OCI-LY7 (cell line): ENCODE data around the gene ABCC12. TPM values are rescaled to one million over a fixed set of nuclear protein-coding genes. Genes with fewer than 3 reads are reported as not detected.
A peak's percentile ranks its signal among the peaks of the same experiment; 100 is the strongest.

ENCODE experiments used
- BruUV-seq: library from RNA; stranded (reverse); fragments of 400-500 nt; replicated peaks from 2 replicates; lab custom pipeline; 2021; lab: Mats Ljungman, UMichigan
- CTCF ChIA-PET: fragments of 300-600 bp; sonication (Branson Sonifier 250); formaldehyde crosslinking; loops from one replicate; lab custom pipeline; 2022; ENCODE audit warnings: antibody characterized with exemption; ENCODE audit not compliant: unreplicated experiment; lab: Charles Lee
- POLR2A ChIA-PET: fragments of 300-600 bp; sonication (Branson Sonifier 250); formaldehyde crosslinking; loops from one replicate; lab custom pipeline; 2022; ENCODE audit warnings: antibody characterized with exemption; lab: Charles Lee
- DNase-seq: peaks from one replicate; pipeline ENCODE4 v3.0.0-alpha.2; 2015; ENCODE audit warnings: low spot score
- H2AFZ ChIP-seq: fragments of 200-600 bp; sonication (generic), shearing (Covaris generic); 2 replicates; pipeline ENCODE4 v1.6.1; 2014; ENCODE audit warnings: mild to moderate bottlenecking, antibody characterized with exemption, low read length, moderate library complexity
- H3K27ac ChIP-seq: fragments of 200-600 bp; sonication (generic); 2 replicates; pipeline ENCODE4 v1.5.1; 2014; ENCODE audit warnings: mixed run types, low read depth, mild to moderate bottlenecking, moderate library complexity, low read length, inconsistent platforms; ENCODE audit not compliant: poor library complexity, severe bottlenecking
- H3K36me3 ChIP-seq: fragments of 200-600 bp; sonication (generic); 2 replicates; pipeline ENCODE4 v1.6.1; 2014; ENCODE audit warnings: mild to moderate bottlenecking, antibody characterized with exemption, low read length, moderate library complexity, mixed read lengths; ENCODE audit not compliant: insufficient read depth
- H3K4me1 ChIP-seq: fragments of 200-600 bp; sonication (generic); 2 replicates; pipeline ENCODE4 v1.5.1; 2014; ENCODE audit warnings: mild to moderate bottlenecking, low read length; ENCODE audit not compliant: insufficient read depth, poor library complexity, severe bottlenecking
- H3K4me2 ChIP-seq: fragments of 200-600 bp; sonication (generic); 2 replicates; pipeline ENCODE4 v1.6.1; 2014; ENCODE audit warnings: mild to moderate bottlenecking, low read length
- H3K4me3 ChIP-seq: fragments of 200-600 bp; sonication (generic); 2 replicates; pipeline ENCODE4 v1.5.1; 2014; ENCODE audit warnings: mild to moderate bottlenecking, low read depth, low read length; ENCODE audit not compliant: poor library complexity, severe bottlenecking
- H3K79me2 ChIP-seq: fragments of 200-600 bp; sonication (generic); 2 replicates; pipeline ENCODE4 v1.6.1; 2016; ENCODE audit warnings: low read depth, mild to moderate bottlenecking, low read length, moderate library complexity, mixed read lengths; ENCODE audit not compliant: insufficient read depth
- H3K9me2 ChIP-seq: fragments of 200-600 bp; sonication (generic); 2 replicates; pipeline ENCODE4 v1.6.1; 2016; ENCODE audit warnings: mild to moderate bottlenecking, low read length, mixed read lengths; ENCODE audit not compliant: insufficient read depth
- H3K9me3 ChIP-seq: fragments of 200-600 bp; sonication (generic); 2 replicates; pipeline ENCODE4 v1.6.1; 2014; ENCODE audit warnings: mild to moderate bottlenecking, mixed run types, low read length, mixed read lengths
- H4K20me1 ChIP-seq: fragments of 200-600 bp; sonication (generic); 2 replicates; pipeline ENCODE4 v1.6.1; 2014; ENCODE audit warnings: mild to moderate bottlenecking, antibody characterized with exemption, low read length, moderate library complexity, mixed read lengths; ENCODE audit not compliant: insufficient read depth
- EZH2phosphoT487 ChIP-seq: fragments of 200-600 bp; sonication (generic); IDR thresholded peaks from 2 replicates; pipeline ENCODE4 v1.6.1; 2018; ENCODE audit warnings: low read depth, borderline replicate concordance, mild to moderate bottlenecking, mixed run types, antibody characterized with exemption, low read length, moderate library complexity, mixed read lengths
- intact Hi-C: fragments of 100-400 bp; cut with micrococcal nuclease; formaldehyde crosslinking; loops from one replicate; pipeline ENCODE4 v1.10.0; 2022; ENCODE audit not compliant: unreplicated experiment
- total RNA-seq, 2 experiments: library from RNA; depleted of rRNA in 1 of 2; stranded (reverse); fragments of >200 nt in 1 of 2; shearing (Covaris generic) in 1 of 2; gene quantifications; 2 replicates each; pipeline ENCODE4 v1.2.3, GENCODE V29; 2014 to 2022
- TF ChIP-seq, protein P1 (sequence below): fragments of 200-600 bp; sonication (generic); conservative IDR thresholded peaks from 2 replicates; pipeline ENCODE4 v1.5.1; 2014; ENCODE audit warnings: mild to moderate bottlenecking, antibody characterized with exemption, low read length, moderate library complexity, mixed read lengths

The ABCC12 gene
- total RNA-seq, 2 experiments from 2014 or later = not detected

DNA sequence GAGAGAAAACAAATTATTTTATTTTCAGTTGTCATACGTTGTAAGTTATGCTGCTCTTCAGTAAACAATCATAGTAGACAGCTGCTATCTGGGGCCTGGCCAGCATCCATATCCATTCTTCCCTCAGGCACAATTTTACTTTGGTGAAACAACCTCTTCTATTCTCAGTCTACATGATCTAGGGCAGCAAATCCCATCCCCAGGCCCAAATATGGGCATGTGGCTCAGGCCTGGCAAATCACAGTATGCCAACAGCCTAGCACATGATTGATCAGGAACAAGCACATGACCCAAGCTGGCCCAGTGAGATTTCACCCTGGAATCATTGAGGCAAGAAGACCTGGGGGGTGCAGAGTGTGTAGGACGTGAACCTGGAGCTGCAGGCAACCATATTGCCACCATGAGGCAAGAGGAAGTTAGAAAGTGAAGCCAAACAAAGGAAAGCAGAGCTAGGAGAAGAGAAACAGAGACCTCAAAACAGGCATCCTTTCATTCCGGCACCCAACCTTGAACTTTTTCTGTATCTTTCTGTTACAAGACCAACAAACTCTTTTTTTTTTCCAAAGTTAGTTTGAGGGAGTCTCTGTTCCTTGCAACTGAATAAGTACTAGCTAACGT, 10.3 kb upstream of the ABCC12 start:
- Histone ChIP-seq H3K4me1 (no peaks in the 10 kb centered on the region), H3K4me2 (no peak overlapping the region), H3K9me2 (no peaks in the 10 kb centered on the region), H3K9me3 (no peaks in the 10 kb centered on the region), H4K20me1 (no peaks in the 10 kb centered on the region), H3K79me2 (no peaks in the 10 kb centered on the region), H3K36me3 (no peaks in the 10 kb centered on the region), H3K4me3 (no peak overlapping the region), H3K27ac (no peak overlapping the region), H2AFZ (no peak overlapping the region)
- ChIA-PET CTCF (interaction anchor here (0.6 kb wide), 1 partner anchor 643 kb away, joined by 3 read pairs; no protein-coding TSS in a partner anchor), POLR2A (no interaction called here)
- TF ChIP-seq, protein P1, sequence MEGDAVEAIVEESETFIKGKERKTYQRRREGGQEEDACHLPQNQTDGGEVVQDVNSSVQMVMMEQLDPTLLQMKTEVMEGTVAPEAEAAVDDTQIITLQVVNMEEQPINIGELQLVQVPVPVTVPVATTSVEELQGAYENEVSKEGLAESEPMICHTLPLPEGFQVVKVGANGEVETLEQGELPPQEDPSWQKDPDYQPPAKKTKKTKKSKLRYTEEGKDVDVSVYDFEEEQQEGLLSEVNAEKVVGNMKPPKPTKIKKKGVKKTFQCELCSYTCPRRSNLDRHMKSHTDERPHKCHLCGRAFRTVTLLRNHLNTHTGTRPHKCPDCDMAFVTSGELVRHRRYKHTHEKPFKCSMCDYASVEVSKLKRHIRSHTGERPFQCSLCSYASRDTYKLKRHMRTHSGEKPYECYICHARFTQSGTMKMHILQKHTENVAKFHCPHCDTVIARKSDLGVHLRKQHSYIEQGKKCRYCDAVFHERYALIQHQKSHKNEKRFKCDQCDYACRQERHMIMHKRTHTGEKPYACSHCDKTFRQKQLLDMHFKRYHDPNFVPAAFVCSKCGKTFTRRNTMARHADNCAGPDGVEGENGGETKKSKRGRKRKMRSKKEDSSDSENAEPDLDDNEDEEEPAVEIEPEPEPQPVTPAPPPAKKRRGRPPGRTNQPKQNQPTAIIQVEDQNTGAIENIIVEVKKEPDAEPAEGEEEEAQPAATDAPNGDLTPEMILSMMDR = no peak
- TF ChIP-seq EZH2phosphoT487 = no peak
- BruUV-seq = no TSS peak
- DNase-seq = no peak
- intact Hi-C loops = loop anchor here (2.0 to 10.0 kb wide), 4 partner anchors 701 to 1217 kb away; partner anchors contain the start of genes ITFG1, NETO2 and PHKB

DNA sequence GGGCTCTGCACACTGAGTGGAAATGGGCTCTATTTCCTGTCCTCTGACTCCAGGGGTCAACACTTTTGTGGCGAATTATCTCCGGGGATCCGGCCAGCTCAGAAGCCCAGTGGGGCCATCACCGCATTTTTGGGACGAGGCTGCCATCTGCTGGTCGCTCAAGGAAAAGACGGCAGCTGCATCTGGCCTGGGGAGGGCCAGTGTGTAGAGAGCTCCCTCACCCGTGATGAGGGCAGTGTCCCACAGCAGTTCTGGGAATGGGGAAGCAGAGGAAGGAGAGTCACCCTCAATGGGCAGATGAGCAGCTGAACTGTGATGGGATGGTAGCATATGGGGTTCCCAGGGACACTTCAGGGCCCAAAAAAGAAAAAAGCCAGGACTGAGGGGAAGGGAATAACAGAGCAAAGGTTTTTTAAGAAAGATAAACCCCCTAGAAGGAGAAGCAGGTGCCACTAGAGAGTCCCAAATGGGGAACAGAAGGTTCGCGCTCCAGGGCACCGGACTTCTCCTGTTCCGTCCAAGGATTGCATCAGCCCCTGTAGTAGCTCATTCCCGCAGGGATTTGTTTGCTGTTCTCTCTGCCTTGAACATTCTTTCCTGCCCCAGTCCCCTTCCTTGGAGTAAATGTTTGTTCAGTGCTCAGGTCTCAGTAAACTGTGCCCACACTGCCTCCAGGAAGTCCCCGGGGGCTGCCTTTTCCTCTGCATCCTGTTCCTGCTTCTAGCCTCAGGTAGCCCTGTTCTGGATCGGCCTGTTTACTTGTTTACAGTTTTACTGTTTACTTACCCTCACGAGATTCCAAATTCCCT, 9.3 kb upstream of the ABCC12 start:
- CTCF ChIA-PET = interaction anchor here (0.6 to 1.1 kb wide), 3 partner anchors 642 to 1128 kb away, joined by 3 read pairs; no protein-coding TSS in a partner anchor
- H3K4me2 ChIP-seq = no peak overlapping the region

More for the DNA sequence above, 9.3 kb upstream of the ABCC12 start:
- no TSS peak for BruUV-seq
- DNase-seq = peak; percentile 53
- no peaks in the 10 kb centered on the region for H3K36me3 ChIP-seq
- intact Hi-C loops = loop anchor here (2.0 to 10.0 kb wide), 4 partner anchors 700 to 1216 kb away; partner anchors contain the start of genes ITFG1, NETO2 and PHKB
- no peaks in the 10 kb centered on the region for H3K4me1 ChIP-seq
- H3K79me2 ChIP-seq = no peaks in the 10 kb centered on the region
- H2AFZ ChIP-seq = 0 out of 2 replicates have a peak overlapping the region, but pooled peaks have one; percentile 20
- POLR2A ChIA-PET = interaction anchor here (0.5 kb wide), 1 partner anchor 18 kb away, joined by 3 read pairs; no protein-coding TSS in a partner anchor
- H3K4me3 ChIP-seq = no peak overlapping the region
- H3K9me3 ChIP-seq = no peaks in the 10 kb centered on the region
- TF ChIP-seq EZH2phosphoT487 = no peak
- TF ChIP-seq, protein P1 = peak; percentile 88
- H3K27ac ChIP-seq = no peak overlapping the region
- H4K20me1 ChIP-seq = no peaks in the 10 kb centered on the region
- H3K9me2 ChIP-seq = no peaks in the 10 kb centered on the region
